Measurements from ENCODE around the gene ACER3.

DNA sequence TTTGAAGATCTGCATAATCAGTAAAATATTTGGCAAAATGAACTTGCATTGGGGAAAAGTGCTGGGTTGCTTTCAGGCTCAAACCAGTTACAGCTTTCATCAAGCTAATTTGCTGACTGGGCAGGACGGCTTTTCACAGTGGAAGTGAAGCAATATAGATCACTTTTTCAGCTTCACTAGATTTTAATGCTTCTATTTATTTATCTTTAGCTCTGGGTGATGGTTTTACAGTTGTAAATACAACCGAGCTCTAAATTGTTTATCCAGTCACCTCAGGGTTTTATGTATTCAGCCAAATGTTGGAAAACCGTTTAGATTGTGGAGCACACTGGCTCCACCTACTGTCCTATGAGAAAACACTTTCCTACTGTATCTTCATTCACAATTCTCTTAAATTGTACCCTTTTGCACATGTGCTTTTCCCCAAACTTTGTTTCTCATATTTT lies 58.2 kb downstream of the ACER3 start:
- TF ChIP-seq EZH2phosphoT487 (IDR thresholded peaks at IDR 0.05; ENCODE audit: unreplicated experiment) (no peak), EZH2 (IDR thresholded peaks at IDR 0.05; ENCODE audit: low read depth, unreplicated experiment) (no peak), POLR2AphosphoS5 (IDR thresholded peaks at IDR 0.05; ENCODE audit: low read depth) (no peak), JUNB (IDR thresholded peaks at IDR 0.05; ENCODE audit: unreplicated experiment) (no peak), ZNF331 (CRISPR knock-in tag; IDR thresholded peaks at IDR 0.05; ENCODE audit: low read depth) (no peak)
- TF ChIP-seq, protein P1, sequence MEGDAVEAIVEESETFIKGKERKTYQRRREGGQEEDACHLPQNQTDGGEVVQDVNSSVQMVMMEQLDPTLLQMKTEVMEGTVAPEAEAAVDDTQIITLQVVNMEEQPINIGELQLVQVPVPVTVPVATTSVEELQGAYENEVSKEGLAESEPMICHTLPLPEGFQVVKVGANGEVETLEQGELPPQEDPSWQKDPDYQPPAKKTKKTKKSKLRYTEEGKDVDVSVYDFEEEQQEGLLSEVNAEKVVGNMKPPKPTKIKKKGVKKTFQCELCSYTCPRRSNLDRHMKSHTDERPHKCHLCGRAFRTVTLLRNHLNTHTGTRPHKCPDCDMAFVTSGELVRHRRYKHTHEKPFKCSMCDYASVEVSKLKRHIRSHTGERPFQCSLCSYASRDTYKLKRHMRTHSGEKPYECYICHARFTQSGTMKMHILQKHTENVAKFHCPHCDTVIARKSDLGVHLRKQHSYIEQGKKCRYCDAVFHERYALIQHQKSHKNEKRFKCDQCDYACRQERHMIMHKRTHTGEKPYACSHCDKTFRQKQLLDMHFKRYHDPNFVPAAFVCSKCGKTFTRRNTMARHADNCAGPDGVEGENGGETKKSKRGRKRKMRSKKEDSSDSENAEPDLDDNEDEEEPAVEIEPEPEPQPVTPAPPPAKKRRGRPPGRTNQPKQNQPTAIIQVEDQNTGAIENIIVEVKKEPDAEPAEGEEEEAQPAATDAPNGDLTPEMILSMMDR (conservative IDR thresholded peaks at IDR 0.05; ENCODE audit: low read depth in 2 of 2), result peak; percentile 74 to 75
- TF ChIP-seq, protein P2, sequence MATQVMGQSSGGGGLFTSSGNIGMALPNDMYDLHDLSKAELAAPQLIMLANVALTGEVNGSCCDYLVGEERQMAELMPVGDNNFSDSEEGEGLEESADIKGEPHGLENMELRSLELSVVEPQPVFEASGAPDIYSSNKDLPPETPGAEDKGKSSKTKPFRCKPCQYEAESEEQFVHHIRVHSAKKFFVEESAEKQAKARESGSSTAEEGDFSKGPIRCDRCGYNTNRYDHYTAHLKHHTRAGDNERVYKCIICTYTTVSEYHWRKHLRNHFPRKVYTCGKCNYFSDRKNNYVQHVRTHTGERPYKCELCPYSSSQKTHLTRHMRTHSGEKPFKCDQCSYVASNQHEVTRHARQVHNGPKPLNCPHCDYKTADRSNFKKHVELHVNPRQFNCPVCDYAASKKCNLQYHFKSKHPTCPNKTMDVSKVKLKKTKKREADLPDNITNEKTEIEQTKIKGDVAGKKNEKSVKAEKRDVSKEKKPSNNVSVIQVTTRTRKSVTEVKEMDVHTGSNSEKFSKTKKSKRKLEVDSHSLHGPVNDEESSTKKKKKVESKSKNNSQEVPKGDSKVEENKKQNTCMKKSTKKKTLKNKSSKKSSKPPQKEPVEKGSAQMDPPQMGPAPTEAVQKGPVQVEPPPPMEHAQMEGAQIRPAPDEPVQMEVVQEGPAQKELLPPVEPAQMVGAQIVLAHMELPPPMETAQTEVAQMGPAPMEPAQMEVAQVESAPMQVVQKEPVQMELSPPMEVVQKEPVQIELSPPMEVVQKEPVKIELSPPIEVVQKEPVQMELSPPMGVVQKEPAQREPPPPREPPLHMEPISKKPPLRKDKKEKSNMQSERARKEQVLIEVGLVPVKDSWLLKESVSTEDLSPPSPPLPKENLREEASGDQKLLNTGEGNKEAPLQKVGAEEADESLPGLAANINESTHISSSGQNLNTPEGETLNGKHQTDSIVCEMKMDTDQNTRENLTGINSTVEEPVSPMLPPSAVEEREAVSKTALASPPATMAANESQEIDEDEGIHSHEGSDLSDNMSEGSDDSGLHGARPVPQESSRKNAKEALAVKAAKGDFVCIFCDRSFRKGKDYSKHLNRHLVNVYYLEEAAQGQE (IDR thresholded peaks at IDR 0.05; ENCODE audit: unreplicated experiment), result no peak
